GM23338 (cell line): ENCODE measurements around the gene ARHGAP12.

Source experiments
- CTCF ChIP-seq, 2 experiments: fragments of 200-600 bp in 1 of 2; sonication (generic) in 1 of 2; conservative IDR thresholded peaks; 2 replicates each; pipeline versions ENCODE4 v1.5.1 to v1.6.1; 2016 to 2017; ENCODE audit warnings: antibody characterized with exemption in 2 of 2, low read depth in 2 of 2, mild to moderate bottlenecking in 2 of 2, moderate library complexity in 1 of 2
- ZNF331 ChIP-seq: fragments of 250-450 bp; sonication (Bioruptor Pico); IDR thresholded peaks from 2 replicates; pipeline ENCODE4 v1.5.0; 2020; ENCODE audit warnings: low read depth, mild to moderate bottlenecking, moderate library complexity

GRCh38 chr10:31910016-31910415 is 18.6 kb downstream of the ARHGAP12 start:
- TF ChIP-seq CTCF (conservative IDR thresholded peaks at IDR 0.05; ENCODE audit: low read depth in 2 of 2) = no peak
- no peak for TF ChIP-seq ZNF331 (CRISPR knock-in tag)
